ENCODE data around the gene DIS3.
A peak's percentile ranks its signal among the peaks of the same experiment; 100 is the strongest.
"Not testable (repeated sequence)": the region's sequence is repeated elsewhere in the genome, so short reads cannot be mapped to it uniquely, and the experiment has no call there.

Gene DIS3

DNA sequence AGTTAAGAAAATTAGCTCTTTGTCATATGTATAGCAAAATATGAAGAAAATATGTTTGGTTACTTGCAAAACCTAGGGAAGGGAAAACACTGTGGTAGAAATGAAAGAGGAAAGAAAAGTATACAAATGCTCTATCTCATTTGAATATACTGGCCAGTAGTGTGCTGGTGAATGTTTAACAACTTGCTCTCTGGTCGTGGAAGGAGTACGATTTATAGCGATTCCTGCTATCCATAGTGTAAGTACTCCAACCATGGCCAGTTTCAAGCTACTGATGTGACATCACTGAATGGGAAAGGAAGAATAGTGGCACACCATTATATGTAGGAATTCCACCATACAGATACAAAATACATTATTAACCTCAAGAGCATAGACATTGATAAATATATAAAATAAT lies 44.7 kb downstream of the DIS3 start:
- DNase-seq: no peak

- DNase-seq: no peak
Observed at GRCh38 chr13:72728290-72728605, 53.5 kb downstream of the DIS3 start.

GRCh38 chr13:72727417-72728289 lies 54.0 kb downstream of the DIS3 start, which contains the start of the genes BORA and MZT1:
Gene BORA, plus strand, starts transcription at chr13:72727923. Its CDS starts 1,018 bp downstream, at chr13:72728941.
Gene MZT1, minus strand, starts transcription at chr13:72727629. Its CDS starts 27 bp downstream, at chr13:72727602.
- peak; percentile 90 to 93 for DNase-seq

DNA sequence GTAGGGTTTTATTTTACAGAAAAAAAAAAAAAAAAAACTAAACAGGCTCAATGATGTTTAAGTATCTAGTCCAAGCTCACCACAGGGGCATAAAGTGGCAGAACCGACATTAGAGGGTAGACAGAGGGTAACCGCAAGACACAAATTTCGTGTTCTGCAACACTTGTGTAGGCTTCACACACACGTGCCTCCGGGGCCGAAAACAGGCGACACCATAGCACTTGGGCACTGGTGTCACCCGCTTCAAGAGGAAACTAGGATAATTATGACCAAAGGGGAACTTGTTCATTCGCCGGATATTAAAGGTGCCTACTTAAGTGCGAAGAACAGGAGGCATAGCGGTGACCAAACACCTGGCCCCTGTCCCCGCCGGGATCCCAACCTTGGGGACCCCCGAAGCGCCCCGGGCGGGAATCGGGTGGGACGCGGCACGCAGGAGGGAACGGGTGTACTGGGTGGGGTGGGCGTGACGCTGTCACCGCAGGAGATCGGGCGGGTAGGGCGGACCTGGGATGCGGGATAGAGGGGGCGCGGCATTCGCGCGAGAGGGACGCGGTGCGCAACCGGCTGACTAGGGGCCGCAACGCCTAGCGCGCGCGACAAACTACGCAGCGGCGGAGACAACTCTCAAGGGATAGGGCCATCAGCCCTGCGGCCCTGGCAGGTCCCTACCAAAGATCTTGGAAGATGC lies 54.8 kb downstream of the DIS3 start:
- peak in 1 of 2 experiments; percentile 8 for DNase-seq

DNA sequence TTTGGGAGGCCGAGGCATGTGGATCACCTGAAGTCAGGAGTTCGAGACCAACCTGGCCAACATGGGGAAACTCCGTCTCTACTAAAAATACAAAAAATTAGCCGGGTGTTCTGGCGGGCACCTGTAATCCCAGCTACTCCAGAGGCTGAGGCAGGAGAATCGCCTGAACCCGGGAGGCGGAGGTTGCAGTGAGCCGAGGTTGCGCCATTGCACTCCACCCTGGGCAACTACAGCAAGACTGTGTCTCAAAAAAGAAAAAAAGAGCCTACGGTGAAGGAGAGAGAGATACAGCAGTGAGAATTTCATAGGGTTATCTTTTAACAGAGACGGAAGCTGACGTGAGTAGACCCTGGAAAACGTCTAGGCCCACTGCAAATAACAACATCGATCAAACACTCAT lies 55.5 kb downstream of the DIS3 start:
- not testable (repeated sequence) for DNase-seq

DNA sequence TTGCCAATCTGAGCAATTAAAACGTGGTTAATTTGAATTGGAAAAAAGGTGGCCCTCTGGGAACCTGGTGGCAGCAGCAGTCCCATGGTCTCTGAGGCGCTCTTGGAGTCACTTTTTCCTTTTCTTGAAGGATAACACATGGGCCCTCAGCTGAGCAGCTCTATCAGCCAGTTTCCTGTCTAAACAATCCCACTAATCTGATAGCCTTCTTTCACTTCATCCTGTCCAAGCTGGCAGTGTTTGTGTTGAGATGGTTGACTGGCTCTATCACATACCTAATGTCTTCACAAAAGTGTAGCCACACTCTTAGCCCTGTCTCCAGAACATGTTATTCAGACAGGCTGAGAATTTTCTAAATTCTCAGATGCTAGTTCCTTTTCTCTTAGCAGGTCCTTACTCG lies 64.9 kb downstream of the DIS3 start:
- DNase-seq: no peak
